IPS DF 4.7 (cell line): Measurements from ENCODE around the gene OR1C1.
"Not testable (repeated sequence)": the region's sequence is repeated elsewhere in the genome, so short reads cannot be mapped to it uniquely, and the experiment has no call there.

Source experiments
- DNase-seq: peaks from one replicate; pipeline ENCODE4 v3.0.0-alpha.2; 2013; ENCODE audit warnings: low spot score; ENCODE audit errors: extremely low read depth

The OR1C1 gene, protein sequence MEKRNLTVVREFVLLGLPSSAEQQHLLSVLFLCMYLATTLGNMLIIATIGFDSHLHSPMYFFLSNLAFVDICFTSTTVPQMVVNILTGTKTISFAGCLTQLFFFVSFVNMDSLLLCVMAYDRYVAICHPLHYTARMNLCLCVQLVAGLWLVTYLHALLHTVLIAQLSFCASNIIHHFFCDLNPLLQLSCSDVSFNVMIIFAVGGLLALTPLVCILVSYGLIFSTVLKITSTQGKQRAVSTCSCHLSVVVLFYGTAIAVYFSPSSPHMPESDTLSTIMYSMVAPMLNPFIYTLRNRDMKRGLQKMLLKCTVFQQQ

DNA sequence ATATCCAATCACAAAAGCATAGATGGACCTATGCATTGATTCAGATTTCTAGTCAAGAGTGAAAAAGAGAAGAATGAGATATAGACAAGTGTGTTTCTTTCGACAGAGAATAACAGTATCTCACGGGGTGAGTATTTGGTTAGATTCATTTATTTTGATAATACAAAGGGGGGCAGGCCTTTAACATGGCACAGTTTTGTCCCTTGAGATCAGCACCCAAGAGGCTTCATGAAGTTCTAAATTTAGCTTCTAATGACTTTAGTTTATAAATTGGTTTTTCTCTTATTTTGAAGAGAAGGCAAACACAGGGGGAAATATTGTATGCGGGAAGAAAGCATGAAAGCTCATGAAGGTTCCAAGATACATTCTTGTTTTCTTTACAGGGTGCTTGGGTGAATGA lies at the start of gene OR1C1:
Gene OR1C1 (minus strand): TSS at position 101 of the 400 bp plus-strand sequence. CDS start 2,150 bp downstream, outside the sequence.
- no peak for DNase-seq

DNA sequence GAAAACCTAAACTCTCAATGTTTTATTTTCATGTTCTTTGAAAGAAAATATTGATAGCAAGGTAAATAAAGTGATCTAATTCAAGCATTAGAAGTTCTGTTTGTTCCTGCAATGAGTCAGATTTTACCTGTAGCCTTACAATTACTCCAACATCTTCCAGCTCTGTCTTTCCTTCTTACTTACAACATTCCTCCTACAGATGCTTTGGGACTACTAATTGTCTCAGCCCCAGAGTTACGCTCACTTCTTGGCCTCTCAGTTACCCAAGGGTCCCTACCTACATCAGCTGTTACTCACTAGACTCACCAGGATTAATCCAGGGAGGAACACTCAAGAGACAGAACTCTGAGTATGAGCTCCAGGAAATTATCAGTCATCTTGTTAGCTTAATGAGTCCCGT lies 37.2 kb upstream of the OR1C1 start:
- no peak for DNase-seq

DNA sequence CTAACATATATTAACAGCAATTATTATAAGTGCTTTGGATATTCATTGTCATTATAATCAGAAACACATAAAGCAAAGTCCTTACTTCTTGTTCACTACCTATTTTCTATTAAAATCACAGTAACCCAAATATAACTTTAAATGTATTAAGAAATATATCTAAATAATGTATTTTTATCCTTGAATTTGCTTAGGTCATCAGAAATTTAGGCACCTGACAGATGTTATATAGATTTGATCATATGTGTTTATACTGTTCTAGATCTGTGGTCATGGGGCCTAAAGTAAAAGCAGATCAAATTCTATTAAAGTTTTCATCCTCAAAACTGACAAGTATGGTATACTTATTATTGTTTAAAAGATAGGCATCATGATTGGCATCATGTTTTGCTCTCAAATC lies 9.2 kb upstream of the OR1C1 start:
- no peak for DNase-seq

DNA sequence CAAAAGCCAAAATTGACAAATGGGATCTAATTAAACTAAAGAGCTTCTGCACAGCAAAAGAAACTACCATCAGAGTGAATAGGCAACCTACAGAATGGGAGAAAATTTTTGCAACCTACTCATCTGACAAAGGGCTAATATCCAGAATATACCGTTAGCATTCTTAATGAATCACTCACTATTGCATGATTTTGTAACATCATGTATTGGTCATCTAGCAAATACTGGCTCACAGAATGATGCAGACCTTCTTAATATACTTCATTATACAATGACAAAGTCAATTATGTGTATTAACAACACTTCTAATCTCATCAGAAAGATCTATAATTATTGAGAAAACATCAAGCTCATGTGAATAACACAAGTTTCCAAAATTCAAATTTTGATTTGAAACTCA lies 6.0 kb downstream of the OR1C1 start:
- not testable (repeated sequence) for DNase-seq

DNA sequence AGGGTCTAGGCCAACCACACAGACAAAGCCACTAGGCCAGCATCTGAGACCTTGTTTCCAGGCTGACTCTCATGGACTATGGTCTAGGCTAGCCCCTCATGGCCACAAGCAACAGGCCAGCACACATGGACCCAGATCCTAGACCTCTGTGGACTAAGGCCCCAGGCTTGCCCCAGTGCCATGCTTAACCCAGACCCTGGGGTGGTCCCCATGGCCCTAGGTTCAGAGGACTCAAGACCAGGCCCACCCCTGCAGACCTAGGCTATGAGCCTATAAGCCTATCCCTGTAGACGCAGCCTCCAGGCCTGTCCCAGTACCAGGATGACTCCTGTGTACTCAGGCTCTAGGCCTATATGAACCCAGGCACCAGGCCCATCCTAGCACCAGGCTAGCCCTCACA lies 10.5 kb downstream of the OR1C1 start:
- no peak for DNase-seq

DNA sequence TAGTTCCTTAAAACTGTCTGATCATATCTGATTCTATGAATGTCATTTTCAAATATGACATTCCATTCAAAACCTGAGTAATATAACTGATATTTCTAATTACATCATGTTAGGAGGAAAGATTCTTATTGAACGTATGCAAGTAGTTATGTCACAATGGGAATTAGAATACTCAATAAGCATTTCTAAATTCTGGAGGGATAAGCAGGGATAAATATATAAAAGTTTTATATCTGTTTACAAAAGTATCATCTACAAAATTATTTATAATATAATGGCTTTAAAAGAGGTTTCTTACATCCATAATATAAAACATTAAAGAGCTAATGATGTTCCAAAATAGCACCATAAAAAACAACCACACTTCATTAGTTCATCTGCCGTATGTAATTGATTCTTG lies 12.3 kb downstream of the OR1C1 start, which contains the start of gene OR14A2:
Gene OR14A2 (minus strand): TSS at position 101 of the 400 bp plus-strand sequence.
- DNase-seq, result no peak

DNA sequence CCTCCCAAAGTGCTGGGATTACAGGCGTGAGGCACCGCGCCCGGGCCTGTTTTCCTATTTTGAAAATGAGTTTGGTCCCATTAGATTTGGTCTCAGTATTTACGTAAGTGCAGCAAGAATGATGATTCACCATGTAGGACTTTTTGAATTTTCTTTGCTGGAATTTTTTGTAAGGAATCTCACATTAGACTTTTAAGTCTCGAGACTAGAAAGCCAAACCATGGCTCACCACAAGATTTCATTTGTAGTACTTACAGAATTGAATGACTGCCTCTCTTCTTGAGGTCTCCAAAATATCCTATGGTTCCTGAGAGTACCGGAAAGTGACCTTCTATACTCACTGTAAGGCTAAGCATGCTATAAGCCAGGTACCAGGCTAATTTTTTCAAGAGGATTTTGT lies 12.7 kb downstream of the OR1C1 start:
- no peak for DNase-seq

DNA sequence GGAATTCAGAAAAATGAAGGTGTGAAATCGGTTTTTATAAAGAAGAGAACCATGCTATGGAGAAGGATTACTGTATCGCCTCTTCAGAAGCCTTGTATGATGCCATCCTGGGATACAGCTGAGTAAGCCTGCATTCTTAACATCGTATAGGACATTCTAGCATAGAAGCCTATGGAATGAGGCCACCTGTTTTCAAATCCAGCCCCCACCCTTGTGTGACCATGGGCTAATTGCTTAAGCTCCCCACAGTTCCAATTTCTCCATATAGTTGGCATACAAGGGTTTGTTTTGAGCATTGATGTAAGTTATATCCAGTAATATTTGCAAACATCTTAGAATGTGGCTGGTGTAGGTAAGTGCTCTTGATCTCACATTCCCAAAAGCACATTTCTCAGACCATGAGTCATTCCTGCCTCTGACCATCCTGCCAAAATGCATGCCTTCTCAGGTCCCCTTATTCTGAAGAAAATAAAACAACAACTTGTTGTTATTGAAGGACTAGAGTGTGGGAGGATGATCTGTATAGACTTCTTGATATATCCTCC lies 13.9 kb downstream of the OR1C1 start:
- no peak for DNase-seq

DNA sequence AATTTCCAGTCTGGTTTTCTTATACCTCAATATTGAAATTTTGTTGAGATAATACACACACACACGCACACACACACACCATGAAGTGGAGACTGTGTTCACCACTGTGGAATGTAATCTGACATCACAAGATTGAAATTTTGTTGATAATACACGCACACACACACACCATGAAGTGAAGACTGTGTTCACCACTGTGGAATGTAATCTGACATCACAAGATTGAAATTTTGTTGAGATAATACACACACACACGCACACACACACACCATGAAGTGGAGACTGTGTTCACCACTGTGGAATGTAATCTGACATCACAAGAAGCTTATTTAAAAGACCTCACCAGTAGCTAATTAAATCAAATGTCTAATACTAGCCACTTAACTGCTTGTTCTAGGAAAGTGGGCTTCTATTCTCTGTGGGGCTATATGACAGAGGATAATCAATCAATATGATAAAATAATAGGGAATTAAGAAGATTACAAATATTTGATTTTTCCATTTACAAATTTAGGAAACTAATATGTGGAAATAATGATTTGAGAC lies 18.1 kb downstream of the OR1C1 start:
- DNase-seq, result not testable (repeated sequence)

DNA sequence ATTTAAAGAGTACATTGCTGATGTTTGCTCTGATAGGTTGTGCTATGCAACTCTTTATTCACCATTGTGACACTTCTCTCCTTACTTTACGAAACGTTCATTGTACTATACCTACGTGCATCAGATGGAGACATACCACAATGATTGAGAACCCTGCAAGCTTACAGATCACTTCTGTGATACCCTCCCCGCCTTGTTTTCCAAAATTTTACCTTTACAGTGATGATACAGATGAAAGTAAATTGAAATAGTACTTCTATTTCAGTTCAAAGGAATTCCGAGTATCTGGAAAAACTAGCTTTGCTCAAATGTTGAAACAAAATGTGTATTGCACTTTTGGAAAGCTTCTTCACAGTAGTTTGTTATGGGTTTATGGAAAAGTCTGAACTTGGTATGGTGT lies 18.6 kb downstream of the OR1C1 start:
- DNase-seq, result no peak

DNA sequence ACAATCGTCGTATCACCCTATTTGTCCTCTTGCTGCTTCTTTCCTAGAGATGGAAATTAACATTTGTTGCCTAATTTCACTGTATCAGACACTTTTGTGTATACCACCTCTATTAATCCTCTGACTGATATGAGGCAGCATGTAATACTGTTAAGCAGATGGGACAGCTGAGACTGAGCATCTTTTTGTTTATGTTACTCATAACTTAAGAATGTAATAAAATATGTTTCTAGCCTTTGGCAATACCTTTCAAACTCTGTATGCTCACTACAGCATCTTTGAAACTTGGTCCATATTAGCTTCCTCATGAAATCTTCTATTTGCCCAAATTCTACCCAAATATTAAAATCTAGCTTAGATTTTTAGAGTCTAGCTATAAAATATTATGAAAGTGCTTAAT lies 19.6 kb downstream of the OR1C1 start:
- DNase-seq, result no peak

DNA sequence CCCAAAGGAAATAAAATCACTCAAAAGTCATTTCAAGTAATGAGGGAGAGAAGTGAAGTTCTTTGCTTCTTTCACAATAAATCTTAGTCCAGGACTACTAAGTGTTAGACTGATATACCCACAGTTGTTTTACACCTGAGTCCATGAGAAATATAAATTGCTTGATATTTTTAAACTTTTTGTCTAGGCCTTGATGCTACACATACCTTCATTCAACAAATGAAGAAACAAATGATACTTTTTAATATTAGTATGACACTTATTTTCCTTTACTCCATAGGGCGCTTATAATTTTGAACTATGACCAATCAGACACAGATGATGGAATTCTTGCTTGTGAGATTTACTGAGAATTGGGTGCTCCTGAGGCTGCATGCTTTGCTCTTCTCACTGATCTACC lies 22.0 kb downstream of the OR1C1 start, which contains the start of gene OR14K1:
Gene OR14K1 (plus strand): TSS at position 301 of the 400 bp plus-strand sequence. CDS start 0 bp downstream, at position 301.
- no peak for DNase-seq

DNA sequence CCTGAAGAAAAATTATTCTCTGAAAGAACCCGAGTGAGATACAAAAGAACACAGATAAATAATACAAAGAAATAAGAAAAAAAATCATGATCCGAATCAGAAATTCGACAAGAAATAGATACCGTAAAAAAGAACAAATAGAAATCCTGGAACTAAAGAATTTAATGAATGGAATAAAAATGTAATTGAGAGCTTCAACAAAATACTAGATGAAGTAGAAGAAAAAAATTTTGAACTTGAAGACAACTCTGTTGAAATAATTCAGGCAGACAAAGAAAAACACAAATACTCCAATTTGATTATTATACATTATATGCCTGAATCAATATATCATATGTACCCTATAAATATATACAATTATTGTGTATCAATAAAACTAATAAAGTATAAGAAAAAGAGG lies 39.1 kb downstream of the OR1C1 start:
- DNase-seq, result no peak

DNA sequence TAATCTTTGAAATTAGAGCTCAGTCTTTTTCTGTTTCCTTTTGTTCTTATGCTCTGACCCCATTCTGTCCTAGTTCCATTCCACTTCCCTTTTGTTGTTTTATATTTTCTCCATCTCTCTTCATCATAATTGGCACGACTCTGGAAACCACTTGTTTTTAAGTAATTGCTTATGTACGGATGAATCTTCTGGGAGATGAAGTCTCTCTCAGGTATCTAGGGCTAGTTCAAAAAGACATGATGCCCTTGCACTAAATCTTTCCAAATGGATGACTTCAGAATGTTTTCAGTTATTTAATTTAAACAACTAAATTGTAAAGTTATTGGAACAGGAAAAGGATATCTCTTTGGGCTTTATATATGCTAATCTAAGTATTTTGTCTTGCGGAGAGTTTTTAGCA lies 43.8 kb downstream of the OR1C1 start, which contains the start of gene OR6F1:
Gene OR6F1 (minus strand): TSS at position 101 of the 400 bp plus-strand sequence. CDS start 3,891 bp downstream, outside the sequence.
- no peak for DNase-seq

DNA sequence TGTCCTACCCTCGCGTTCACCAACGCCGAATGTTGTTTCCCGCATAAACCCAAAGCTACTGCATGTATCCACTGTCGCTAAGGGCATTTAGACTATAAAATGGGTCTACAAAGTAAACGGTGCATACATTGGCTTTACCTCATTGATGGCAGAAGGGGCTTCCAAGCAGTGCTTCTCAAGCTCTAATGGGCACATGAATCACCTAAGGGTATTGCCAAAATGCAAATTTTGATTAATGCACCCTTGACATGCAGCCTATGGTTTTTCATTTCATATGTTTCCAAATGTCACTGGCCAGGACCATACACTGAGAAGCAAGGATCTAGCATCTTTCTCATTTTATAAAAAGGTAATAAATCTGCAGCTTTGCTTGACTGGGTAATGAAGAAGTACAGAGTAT lies 46.6 kb downstream of the OR1C1 start:
- no peak for DNase-seq

DNA sequence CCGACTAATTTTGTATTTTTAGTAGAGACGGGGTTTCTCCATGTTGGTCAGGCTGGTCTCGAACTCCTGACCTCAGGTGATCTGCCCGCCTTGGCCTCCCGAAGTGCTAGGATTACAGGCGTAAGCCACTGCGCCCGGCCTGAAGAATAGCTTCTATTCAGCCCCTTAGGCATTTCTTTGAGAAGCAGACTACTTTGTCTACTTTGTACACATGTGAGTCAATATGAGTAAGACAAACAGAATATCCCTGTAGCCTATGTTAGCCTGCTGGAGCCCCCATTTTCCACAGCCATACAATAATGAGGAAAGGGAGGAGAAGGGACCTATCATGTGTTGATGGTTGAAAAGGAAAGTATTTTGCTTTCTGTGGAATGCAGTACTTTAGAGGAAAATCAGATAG lies 49.7 kb downstream of the OR1C1 start:
- DNase-seq, result not testable (repeated sequence)
